T-helper 2 cell treated with Interferon-gamma antibody and Interleukin-4, amounts not matched to agents 100 ng/mL and 5 ng/mL, for 36 hours (primary cell): ENCODE results near the gene CYREN. TPM values are rescaled to one million over a fixed set of nuclear protein-coding genes. Genes with fewer than 3 reads are reported as not detected.

ENCODE experiments used
- intact Hi-C: fragments of 100-400 bp; cut with micrococcal nuclease; formaldehyde crosslinking; loops from one replicate; pipeline ENCODE4 v1.15.1; 2023
- total RNA-seq: library from RNA; stranded (reverse); gene quantifications from 2 replicates; pipeline ENCODE4 v1.2.3, GENCODE V29; 2022

CYREN gene
- total RNA-seq, 1 donor from 2014 or later, result 44.1 TPM

DNA sequence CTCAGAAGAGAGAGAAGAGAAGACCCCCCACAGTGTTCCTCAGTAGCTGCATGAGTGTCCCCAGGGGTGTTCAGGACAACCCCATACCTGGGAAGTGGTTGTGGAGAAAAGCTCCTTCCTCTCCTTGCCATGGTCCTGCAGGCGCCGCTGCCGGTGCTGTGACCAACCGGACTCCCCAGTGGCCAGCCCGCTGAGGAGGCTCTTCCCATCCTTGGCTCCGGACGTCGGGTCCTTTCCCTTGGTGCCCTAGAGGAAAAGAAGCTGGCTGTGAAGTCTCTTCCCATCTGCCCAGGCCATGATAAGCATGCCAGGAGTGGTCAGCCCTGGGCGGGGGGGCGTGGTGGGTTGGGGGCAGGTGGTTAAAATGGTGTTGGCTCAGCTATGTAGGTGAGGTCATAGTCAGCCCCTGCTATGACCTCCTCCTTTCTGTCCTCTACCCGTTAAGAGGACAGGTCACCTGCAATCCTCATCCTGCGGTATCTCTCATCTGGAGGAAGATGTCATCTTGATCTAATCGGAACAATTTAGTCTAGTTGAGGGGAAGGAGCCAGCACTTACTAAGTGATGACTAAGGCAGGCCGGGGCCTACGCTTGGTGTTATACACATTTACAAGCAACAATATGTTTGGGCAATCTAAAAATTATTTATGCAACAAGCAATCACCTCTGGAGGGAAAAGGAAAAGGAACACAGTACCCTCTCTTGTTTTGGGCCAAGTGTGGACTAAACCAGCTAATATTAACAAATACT, 27.6 kb upstream of the CYREN start:
- intact Hi-C loops, result no loop called here

- intact Hi-C loops, result no loop called here
These were observed 26.8 kb upstream of the CYREN start for GRCh38 chr7:135197343-135197742.

- intact Hi-C loops, result no loop called here
These were observed 25.6 kb upstream of the CYREN start for GRCh38 chr7:135195968-135196629.

GRCh38 chr7:135195156-135195555, 24.6 kb upstream of the CYREN start:
- intact Hi-C loops, result no loop called here

GRCh38 chr7:135194494-135195095, 24.1 kb upstream of the CYREN start:
- intact Hi-C loops, result no loop called here

DNA sequence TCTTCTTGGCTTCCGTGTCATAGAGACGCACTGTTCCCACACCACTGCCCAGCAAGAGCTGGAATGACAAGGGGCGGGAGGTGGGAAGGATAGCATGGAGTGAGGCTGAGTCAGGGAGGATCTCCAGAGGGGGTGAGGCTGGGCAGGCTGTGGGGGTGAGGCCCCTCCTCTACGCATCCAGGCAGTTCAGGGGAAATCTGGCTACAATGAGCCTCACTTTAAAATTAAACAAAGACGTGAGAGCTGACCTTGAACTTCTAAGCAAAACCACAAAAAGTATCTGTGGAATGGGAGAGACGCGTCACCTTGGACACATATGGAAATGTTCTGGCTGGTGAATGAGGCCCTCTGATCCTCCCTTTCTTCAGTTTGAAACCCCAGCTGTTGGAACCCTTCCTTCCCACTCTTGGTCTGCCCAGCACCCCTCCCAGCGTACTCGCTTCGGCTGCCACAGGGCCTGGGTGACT, 23.1 kb upstream of the CYREN start:
- intact Hi-C loops, result no loop called here

DNA sequence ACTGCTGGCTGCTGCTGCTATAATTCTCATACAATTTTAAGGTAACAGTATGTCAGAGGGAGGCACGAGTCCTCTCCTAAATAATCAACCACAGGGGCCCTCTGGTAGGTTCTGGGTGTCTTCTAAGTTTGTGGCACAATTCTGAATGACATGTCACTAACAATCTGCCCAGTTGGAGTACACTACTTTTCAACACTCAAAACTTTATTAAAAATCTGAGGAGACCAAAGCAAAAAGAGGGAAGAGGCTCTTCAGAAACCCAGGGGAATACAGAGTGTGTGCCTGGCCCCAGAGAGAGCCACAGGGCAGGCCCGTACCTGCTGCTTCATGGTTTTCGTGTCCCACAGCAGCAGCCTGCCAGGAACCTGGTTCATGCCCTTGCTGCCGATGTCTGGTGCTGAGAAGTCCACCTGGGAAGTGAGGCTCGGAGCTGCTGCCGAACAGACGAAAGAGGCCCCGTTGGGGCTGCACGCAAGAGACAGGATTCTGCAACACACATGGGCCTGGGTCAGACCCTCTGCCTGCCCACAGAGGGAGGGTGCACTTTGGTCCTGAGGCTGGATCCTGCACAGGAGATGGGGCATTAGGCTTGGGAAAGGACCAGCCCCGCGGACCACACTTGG, 22.5 kb upstream of the CYREN start:
- intact Hi-C loops, result no loop called here

DNA sequence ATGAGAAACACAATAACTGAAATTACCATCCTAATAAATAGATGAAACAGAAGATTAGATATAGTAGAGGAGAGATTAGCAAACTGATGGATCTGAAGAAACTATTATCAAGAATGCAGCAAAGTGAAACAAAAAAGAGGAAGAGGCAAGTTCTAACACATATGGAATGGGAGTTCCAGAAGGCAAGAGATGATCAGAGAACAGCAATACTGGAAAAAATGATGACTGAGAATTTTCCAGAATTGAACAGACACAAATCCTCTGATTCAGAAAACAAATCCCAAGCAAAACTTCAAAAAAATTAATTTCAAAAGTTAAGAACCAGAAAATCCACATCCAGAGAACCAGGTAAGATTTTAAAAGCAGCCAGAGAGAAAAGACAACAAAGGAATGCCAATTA, 20.2 kb upstream of the CYREN start:
- intact Hi-C loops, result no loop called here

GRCh38 chr7:135189961-135190360, 19.5 kb upstream of the CYREN start:
- intact Hi-C loops, result no loop called here

- intact Hi-C loops, result no loop called here
These were observed 18.7 kb upstream of the CYREN start for GRCh38 chr7:135189221-135189662.

GRCh38 chr7:135188298-135188984, 17.9 kb upstream of the CYREN start:
- intact Hi-C loops, result no loop called here

DNA sequence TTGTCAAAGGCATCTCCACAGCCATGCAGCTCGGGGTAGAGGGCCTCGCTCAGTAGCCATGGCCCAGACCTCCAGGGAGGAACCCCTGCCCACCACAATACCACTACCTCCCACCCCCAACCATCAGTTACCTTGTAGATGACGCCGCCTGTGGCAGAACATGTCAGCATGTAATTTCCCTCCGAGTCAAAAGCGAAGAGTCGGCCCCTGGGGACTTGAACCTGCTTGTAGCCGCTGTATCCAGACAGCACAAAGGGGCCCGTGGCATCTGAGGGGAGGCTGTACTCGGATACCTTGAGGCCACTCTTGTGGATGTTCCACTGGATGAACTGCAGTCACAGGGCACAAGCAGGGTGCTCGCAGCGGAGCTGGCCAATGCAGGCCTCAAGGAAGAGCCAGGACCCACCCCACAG, 16.3 kb upstream of the CYREN start:
- intact Hi-C loops, result no loop called here

DNA sequence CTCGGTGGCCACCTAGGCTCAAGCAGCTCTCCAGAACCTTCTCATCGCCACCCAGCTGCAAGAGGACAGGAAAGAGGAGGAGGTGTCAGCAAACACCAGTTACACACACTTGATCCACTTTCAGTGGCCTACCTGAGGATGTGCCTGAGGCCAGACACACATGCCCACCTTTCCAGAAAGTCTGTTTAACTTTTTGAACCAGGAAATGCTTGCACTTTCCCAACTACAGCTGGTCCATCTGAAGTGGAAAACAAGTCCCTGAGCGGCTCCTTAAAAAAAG, 15.7 kb upstream of the CYREN start:
- intact Hi-C loops, result no loop called here

- intact Hi-C loops, result no loop called here
These were observed 15.2 kb upstream of the CYREN start for GRCh38 chr7:135185471-135186260.

DNA sequence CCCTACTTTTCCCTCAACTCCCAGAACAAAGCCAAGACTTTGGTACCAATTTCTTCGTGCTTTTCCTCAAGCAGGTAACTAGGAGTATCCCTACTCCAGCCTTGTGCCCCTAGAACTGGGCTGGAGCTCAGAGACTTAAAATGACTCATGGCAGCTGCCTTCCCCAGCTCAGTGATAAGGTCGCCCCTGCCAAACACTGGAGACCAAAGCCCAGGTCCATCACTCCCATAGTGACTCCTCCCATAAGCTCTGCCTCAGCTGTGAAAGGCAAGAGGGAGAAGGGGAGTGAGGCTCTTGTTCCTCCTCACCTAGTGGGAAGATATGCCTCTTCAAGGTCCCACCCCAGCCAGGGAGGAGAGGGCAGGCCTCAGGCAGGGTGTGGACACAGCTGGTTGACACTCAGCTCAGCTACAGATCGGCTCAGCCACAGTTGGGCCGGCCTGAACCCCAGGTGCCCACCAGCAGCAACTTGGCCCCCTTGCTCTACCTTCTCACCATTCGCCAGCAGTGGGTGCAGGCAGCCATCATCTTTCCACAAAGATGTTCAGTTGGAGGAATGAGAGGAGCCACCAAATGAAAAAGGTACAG, 13.8 kb upstream of the CYREN start:
- intact Hi-C loops, result no loop called here

- intact Hi-C loops, result no loop called here
These were observed 13.0 kb upstream of the CYREN start for GRCh38 chr7:135183478-135183877.

- intact Hi-C loops, result no loop called here
These were observed 11.6 kb upstream of the CYREN start for GRCh38 chr7:135181929-135182678.

DNA sequence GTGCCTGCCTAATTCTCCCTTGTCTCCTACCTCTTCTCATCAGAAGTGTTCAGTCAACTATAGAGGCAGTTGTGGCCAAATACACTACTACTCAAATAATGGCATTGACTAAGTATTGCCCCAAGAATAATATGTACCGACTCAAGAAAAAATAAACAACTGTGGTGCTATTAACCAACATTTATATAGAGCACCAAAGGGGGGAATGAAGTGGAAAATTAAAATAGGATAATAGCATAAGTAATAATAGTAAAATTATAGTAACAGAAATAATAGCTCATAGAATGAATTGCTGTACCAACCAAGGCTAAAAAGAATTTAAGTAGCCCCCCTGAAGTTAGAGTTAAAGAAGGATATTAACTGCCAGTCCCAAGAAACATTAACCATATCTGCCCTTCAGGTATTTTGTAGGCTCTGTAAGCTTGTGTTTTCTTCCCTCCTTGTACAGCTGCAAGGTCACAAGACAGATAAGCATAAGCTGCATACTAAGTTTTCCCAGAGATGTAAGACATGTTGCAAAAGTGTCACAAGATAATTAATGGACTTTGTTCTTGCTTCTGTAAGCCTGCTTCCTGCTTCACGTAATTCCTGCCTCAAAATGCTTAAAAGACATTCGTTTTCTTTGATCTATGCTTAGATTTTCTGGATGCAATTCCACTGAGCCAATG, 10.9 kb upstream of the CYREN start:
- intact Hi-C loops, result no loop called here

DNA sequence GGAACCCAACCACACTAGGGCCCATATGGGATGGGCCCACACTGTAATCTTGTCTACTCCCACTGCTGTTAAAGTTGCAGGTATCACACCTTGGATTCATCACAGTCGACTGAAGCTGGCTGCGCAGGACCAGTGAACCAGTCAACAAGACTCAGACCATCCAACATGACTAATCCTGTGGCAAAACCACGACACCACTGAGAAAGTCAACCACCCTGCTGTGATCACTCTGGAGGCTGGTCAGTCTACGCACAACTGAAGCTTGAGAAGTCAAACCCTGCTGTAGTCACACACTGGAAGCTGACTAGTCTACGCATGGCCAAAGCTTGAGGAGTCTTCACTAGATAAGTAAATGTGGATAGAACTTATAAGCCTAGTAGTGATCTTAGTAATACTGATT, 9.6 kb upstream of the CYREN start:
- intact Hi-C loops, result no loop called here
